Stimulated activated CD8-positive, alpha-beta memory T cell treated with anti-CD3 and anti-CD28 coated beads, Interleukin-4, amount 100 ng/mL, for 4 hours (primary cell): ENCODE data around the gene SIL1.
"Not testable (repeated sequence)": the region's sequence is repeated elsewhere in the genome, so short reads cannot be mapped to it uniquely, and the experiment has no call there.

Source experiments
- DNase-seq, 2 donors: peaks; one replicate each; pipeline ENCODE4 v3.0.0-alpha.2; 2020; ENCODE audit warnings: low read depth in 2 of 2, low spot score in 1 of 2

The SIL1 gene

GRCh38 chr5:139197710-139198669 is at the start of gene SIL1:
Gene SIL1, minus strand, starts transcription at chr5:139198368. Its CDS starts 70,525 bp downstream, at chr5:139127843.
- DNase-seq, result peak; percentile 90 to 97

- DNase-seq, result peak; percentile 10 to 40
These were observed 48.2 kb upstream of the SIL1 start for GRCh38 chr5:139246394-139246793.

- no peak for DNase-seq
These were observed 47.6 kb upstream of the SIL1 start for GRCh38 chr5:139245637-139246339.

- DNase-seq, result no peak
These were observed 45.3 kb upstream of the SIL1 start for GRCh38 chr5:139243425-139243970.

- DNase-seq, result no peak
These were observed 43.0 kb upstream of the SIL1 start for GRCh38 chr5:139241139-139241538.

- DNase-seq, result no peak
These were observed 38.3 kb upstream of the SIL1 start for GRCh38 chr5:139236479-139236878.

- DNase-seq, result no peak
These were observed 34.1 kb upstream of the SIL1 start for GRCh38 chr5:139232147-139232724.

- no peak for DNase-seq
These were observed 30.1 kb upstream of the SIL1 start for GRCh38 chr5:139228201-139228803.

- DNase-seq, result no peak
These were observed 28.0 kb upstream of the SIL1 start for GRCh38 chr5:139226131-139226530.

GRCh38 chr5:139223481-139223880 is 25.3 kb upstream of the SIL1 start:
- DNase-seq, result no peak

GRCh38 chr5:139222346-139222745 is 24.2 kb upstream of the SIL1 start:
- no peak for DNase-seq

GRCh38 chr5:139218038-139218437 is 19.9 kb upstream of the SIL1 start:
- DNase-seq, result not testable (repeated sequence)

- no peak for DNase-seq
These were observed 17.2 kb upstream of the SIL1 start for GRCh38 chr5:139215107-139215975.

- DNase-seq, result no peak
These were observed 16.5 kb upstream of the SIL1 start for GRCh38 chr5:139214646-139215045.

- DNase-seq, result no peak
These were observed 14.7 kb upstream of the SIL1 start for GRCh38 chr5:139212906-139213305.

- DNase-seq, result no peak
These were observed 14.3 kb upstream of the SIL1 start for GRCh38 chr5:139212486-139212885.

- no peak for DNase-seq
These were observed 12.4 kb upstream of the SIL1 start for GRCh38 chr5:139210585-139210984.

- DNase-seq, result no peak
These were observed 9.3 kb upstream of the SIL1 start for GRCh38 chr5:139207297-139208000.

GRCh38 chr5:139205586-139205985 is 7.4 kb upstream of the SIL1 start:
- DNase-seq, result no peak

- no peak for DNase-seq
These were observed 7.0 kb upstream of the SIL1 start for GRCh38 chr5:139205124-139205523.
